Measurements from ENCODE around the gene PTPA. TPM values are rescaled to one million over a fixed set of nuclear protein-coding genes. Genes with fewer than 3 reads are reported as not detected.
"Not testable (repeated sequence)": the region's sequence is repeated elsewhere in the genome, so short reads cannot be mapped to it uniquely, and the experiment has no call there.

Gene PTPA
- total and polyA plus RNA-seq, 3 experiments from 2014 or later, result 15.6 to 116 (median 107) TPM

DNA sequence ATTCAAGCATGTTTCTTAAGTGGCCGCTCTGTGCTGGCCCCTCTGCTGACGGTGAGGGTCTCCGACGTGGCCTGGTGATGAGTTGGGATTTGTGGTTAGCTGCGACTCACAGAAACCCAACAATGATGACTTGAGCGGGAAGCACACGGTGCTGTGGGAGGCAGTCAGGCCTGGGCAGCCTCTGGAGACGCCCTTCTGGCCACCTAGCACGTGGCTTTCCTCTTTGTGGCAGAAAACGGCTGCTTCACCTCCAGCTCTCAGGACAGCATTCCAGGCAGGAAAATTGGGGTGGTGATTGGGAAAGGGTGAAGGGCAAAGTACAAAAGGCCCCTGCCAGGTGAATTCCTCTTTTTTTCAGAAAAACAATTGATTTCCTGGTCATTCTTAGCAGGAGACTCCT is 84.4 kb downstream of the PTPA start:
- H3K4me1 Mint-ChIP-seq, result no peaks in the 10 kb centered on the region
- no peaks in the 10 kb centered on the region for H3K9me3 ChIP-seq (ENCODE audit: low read length)
- no peaks in the 10 kb centered on the region for H3K36me3 ChIP-seq (ENCODE audit: insufficient read depth, low read length)
- no peak overlapping the region for H3K27ac Mint-ChIP-seq
- ChIA-PET POLR2A (no interaction called here), CTCF (no interaction called here)
- H3K4me1 ChIP-seq (ENCODE audit: insufficient read depth, low read length), result no peaks in the 10 kb centered on the region
- no peaks in the 10 kb centered on the region for H3K27me3 ChIP-seq (ENCODE audit: insufficient read depth, low read length, poor library complexity, severe bottlenecking)
- H3K9me3 Mint-ChIP-seq, result peaks cover 2 to 6% (median 5%) of the 10 kb centered on the region in 5 donors
- peaks cover 0 to 2% (median 0%) of the 10 kb centered on the region in 3 donors for H3K36me3 Mint-ChIP-seq
- H3K27me3 Mint-ChIP-seq, result peaks cover 14 to 30% of the 10 kb centered on the region in 2 donors
- no peak overlapping the region for H3K4me3 Mint-ChIP-seq
- no peak overlapping the region for H3K27ac ChIP-seq (ENCODE audit: low read depth, low read length)
- H3K4me3 ChIP-seq (ENCODE audit: low read length), result no peak overlapping the region
- DNase-seq, result no peak

DNA sequence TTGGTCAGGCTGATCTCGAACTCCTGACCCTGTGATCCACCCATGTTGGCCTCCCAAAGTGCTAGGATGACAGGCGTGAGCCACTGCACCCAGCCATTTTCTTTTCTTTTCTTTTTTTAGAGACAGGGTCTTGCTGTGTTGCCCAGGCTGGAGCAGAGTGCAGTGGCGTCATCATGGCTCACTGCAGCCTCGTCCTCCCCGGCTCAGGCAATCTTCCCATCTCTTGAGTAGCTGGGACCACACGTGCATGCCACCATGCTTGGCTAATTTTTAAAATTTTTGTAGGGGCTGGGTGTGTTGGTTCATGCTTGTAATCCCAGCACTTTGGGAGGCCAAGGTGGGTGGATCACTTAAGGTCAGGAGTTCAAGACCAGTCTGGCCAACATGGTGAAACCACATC is 85.8 kb downstream of the PTPA start:
- CTCF ChIA-PET, H3K4me3 Mint-ChIP-seq: not testable (repeated sequence)
- peaks cover 14 to 30% of the 10 kb centered on the region in 2 donors for H3K27me3 Mint-ChIP-seq

DNA sequence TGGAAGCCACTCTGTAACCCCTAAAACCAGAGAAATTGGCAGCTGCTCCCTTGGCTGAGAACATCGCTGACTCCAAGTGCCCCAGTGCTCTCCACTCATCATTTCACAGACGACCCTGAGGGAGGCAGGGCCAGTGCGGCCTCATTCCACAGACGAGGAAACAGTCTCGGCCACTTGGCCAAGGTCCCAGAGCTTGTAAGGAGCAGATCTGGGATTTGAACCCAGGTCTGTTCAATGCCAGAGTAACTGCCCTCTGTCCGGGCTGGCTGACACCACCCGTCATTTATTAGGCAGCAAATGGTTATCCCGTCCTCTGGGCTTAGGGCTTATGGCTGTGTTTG is 86.7 kb downstream of the PTPA start:
- ChIA-PET POLR2A (no interaction called here), CTCF (interaction anchor here (0.9 kb wide), 1 partner anchor 23 kb away, joined by 3 read pairs; no protein-coding TSS in a partner anchor)

More for the DNA sequence above, 85.8 kb downstream of the PTPA start:
- H3K9me3 ChIP-seq (ENCODE audit: low read length); DNase-seq; H3K4me1 Mint-ChIP-seq; H3K4me3 ChIP-seq (ENCODE audit: low read length); H3K36me3 ChIP-seq (ENCODE audit: insufficient read depth, low read length); H3K9me3 Mint-ChIP-seq; H3K4me1 ChIP-seq (ENCODE audit: insufficient read depth, low read length); H3K27ac ChIP-seq (ENCODE audit: low read depth, low read length); H3K27ac Mint-ChIP-seq; POLR2A ChIA-PET; H3K36me3 Mint-ChIP-seq; H3K27me3 ChIP-seq (ENCODE audit: insufficient read depth, low read length, poor library complexity, severe bottlenecking): not testable (repeated sequence)

More for the DNA sequence above, 86.7 kb downstream of the PTPA start:
- Histone ChIP-seq H3K4me3 (ENCODE audit: low read length) (no peak overlapping the region), H3K9me3 (ENCODE audit: low read length) (no peaks in the 10 kb centered on the region), H3K36me3 (ENCODE audit: insufficient read depth, low read length) (no peaks in the 10 kb centered on the region), H3K4me1 (ENCODE audit: insufficient read depth, low read length) (no peaks in the 10 kb centered on the region), H3K27ac (ENCODE audit: low read depth, low read length) (no peak overlapping the region), H3K27me3 (ENCODE audit: insufficient read depth, low read length, poor library complexity, severe bottlenecking) (no peaks in the 10 kb centered on the region)
- no peak for DNase-seq
- Mint-ChIP-seq H3K4me1 (peaks cover 0 to 3% (median 0%) of the 10 kb centered on the region in 3 donors), H3K27ac (no peak overlapping the region), H3K4me3 (no peak overlapping the region), H3K27me3 (peaks cover 14 to 30% of the 10 kb centered on the region in 2 donors), H3K9me3 (peaks cover 0 to 2% (median 0%) of the 10 kb centered on the region in 5 donors), H3K36me3 (peaks cover 0 to 2% (median 0%) of the 10 kb centered on the region in 3 donors)

Other genes with a start within 250 kb of the PTPA start
- gene KYAT1, start 229.5 kb upstream of the PTPA start, total RNA-seq, result 10 to 100 TPM in 1 of 2 experiments, 1 to 10 TPM in 1; 8.9 to 10.4 TPM
- gene KYAT1, start 229.5 kb upstream of the PTPA start, polyA plus RNA-seq, result 8.8 TPM
- 10 to 100 TPM; 27.3 to 27.6 TPM for gene LRRC8A, start 229.3 kb upstream of the PTPA start, total RNA-seq
- 42.7 TPM for gene LRRC8A, start 229.3 kb upstream of the PTPA start, polyA plus RNA-seq
- gene PHYHD1, start 190.4 kb upstream of the PTPA start, total RNA-seq, result under 1 TPM in 1 of 2 experiments, not detected in 1; 0.20 TPM
- 0.64 TPM for gene PHYHD1, start 190.4 kb upstream of the PTPA start, polyA plus RNA-seq
- gene DOLK, start 163.8 kb upstream of the PTPA start, total RNA-seq, result 10 to 100 TPM; 15.3 to 17.1 TPM
- 6.8 TPM for gene DOLK, start 163.8 kb upstream of the PTPA start, polyA plus RNA-seq
- gene NUP188, start 163.7 kb upstream of the PTPA start, total RNA-seq, result 100 to 1,000 TPM; 144 to 150 TPM
- gene NUP188, start 163.7 kb upstream of the PTPA start, polyA plus RNA-seq, result 41.3 TPM
- 10 to 100 TPM; 55.0 to 58.3 TPM for gene SH3GLB2, start 83.1 kb upstream of the PTPA start, total RNA-seq
- gene SH3GLB2, start 83.1 kb upstream of the PTPA start, polyA plus RNA-seq, result 36.2 TPM
- gene MIGA2, start 74.8 kb upstream of the PTPA start, total RNA-seq, result 10 to 100 TPM; 35.5 to 38.8 TPM
- gene MIGA2, start 74.8 kb upstream of the PTPA start, polyA plus RNA-seq, result 13.0 TPM
- 10 to 100 TPM; 27.8 to 30.2 TPM for gene DOLPP1, start 30.3 kb upstream of the PTPA start, total RNA-seq
- 15.3 TPM for gene DOLPP1, start 30.3 kb upstream of the PTPA start, polyA plus RNA-seq
- gene CRAT, start 622 bp upstream of the PTPA start, total RNA-seq, result 1 to 10 TPM; 9.8 to 10.0 TPM
- 20.1 TPM for gene CRAT, start 622 bp upstream of the PTPA start, polyA plus RNA-seq
- 1 to 10 TPM; 2.8 to 3.0 TPM for gene IER5L, start 66.8 kb downstream of the PTPA start, total RNA-seq
- 0.16 TPM for gene IER5L, start 66.8 kb downstream of the PTPA start, polyA plus RNA-seq

Data from CD8-positive, alpha-beta memory T cell (primary cell).